Bronchial epithelial cell (primary cell): ENCODE results near the gene TVP23C. TPM values are rescaled to one million over a fixed set of nuclear protein-coding genes. Genes with fewer than 3 reads are reported as not detected.

Experiments used
- DNase-seq: peaks from one replicate; pipeline ENCODE4 v3.0.0-alpha.2; 2010; ENCODE audit warnings: low read depth
- FAIRE-seq: peaks from 2 replicates; lab custom pipeline; 2011; peaks lifted over from hg19 to GRCh38; lab: Jason Lieb, UNC
- H3K27me3 ChIP-seq: 2 replicates; pipeline ENCODE4 v1.5.1; 2011; ENCODE audit warnings: low read length; ENCODE audit not compliant: control insufficient read depth, insufficient read depth
- H3K36me3 ChIP-seq: 2 replicates; pipeline ENCODE4 v1.5.1; 2011; ENCODE audit warnings: low read length; ENCODE audit not compliant: control insufficient read depth, insufficient read depth
- H3K4me3 ChIP-seq: 2 replicates; pipeline ENCODE4 v1.5.1; 2011; ENCODE audit warnings: mild to moderate bottlenecking, low read depth, low read length, control low read depth
- CTCF ChIP-seq: IDR thresholded peaks from 2 replicates; pipeline ENCODE4 v1.5.1; 2011; ENCODE audit warnings: mild to moderate bottlenecking, moderate library complexity, low read length, control low read depth, inconsistent platforms; ENCODE audit not compliant: insufficient read depth, severe bottlenecking
- total RNA-seq: library from RNA; depleted of rRNA; stranded (reverse); fragments of >200 nt; gene quantifications from 2 replicates; pipeline ENCODE4 v1.2.1, GENCODE V29; 2014

TVP23C gene
- total RNA-seq, 1 donor from 2014 or later, result 14.0 TPM

- TF ChIP-seq CTCF, result no peak
- Histone ChIP-seq H3K27me3 (no peaks in the 10 kb centered on the region), H3K4me3 (no peak overlapping the region), H3K36me3 (peaks cover 8% of the 10 kb centered on the region)
- FAIRE-seq (no peak), DNase-seq (no peak)
Measured at GRCh38 chr17:15496735-15497670, 66.3 kb downstream of the TVP23C start.

- FAIRE-seq, result no peak
- H3K27me3 ChIP-seq, result no peaks in the 10 kb centered on the region
- H3K4me3 ChIP-seq, result no peak overlapping the region
- peaks cover 6% of the 10 kb centered on the region for H3K36me3 ChIP-seq
- no peak for DNase-seq
- TF ChIP-seq CTCF, result no peak
Measured at GRCh38 chr17:15494821-15495220, 68.5 kb downstream of the TVP23C start.

GRCh38 chr17:15493693-15494035 is 69.6 kb downstream of the TVP23C start:
- no peak for DNase-seq
- Histone ChIP-seq H3K27me3 (no peaks in the 10 kb centered on the region), H3K36me3 (peaks cover 4% of the 10 kb centered on the region), H3K4me3 (no peak overlapping the region)
- TF ChIP-seq CTCF, result no peak
- FAIRE-seq, result no peak

GRCh38 chr17:15492791-15493692 is 70.2 kb downstream of the TVP23C start:
- FAIRE-seq, result no peak
- no peak for TF ChIP-seq CTCF
- H3K4me3 ChIP-seq, result no peak overlapping the region

GRCh38 chr17:15492186-15492585 is 71.1 kb downstream of the TVP23C start:
- Histone ChIP-seq H3K36me3 (peaks cover 4% of the 10 kb centered on the region), H3K4me3 (no peak overlapping the region), H3K27me3 (no peaks in the 10 kb centered on the region)
- FAIRE-seq, result peak; percentile 50
- TF ChIP-seq CTCF, result no peak
- no peak for DNase-seq

More at GRCh38 chr17:15492791-15493692, 70.2 kb downstream of the TVP23C start:
- H3K36me3 ChIP-seq, result peaks cover 4% of the 10 kb centered on the region
- H3K27me3 ChIP-seq, result no peaks in the 10 kb centered on the region
- DNase-seq, result no peak
